Measurements from ENCODE around the gene RCOR1. TPM values are rescaled to one million over a fixed set of nuclear protein-coding genes. Genes with fewer than 3 reads are reported as not detected.

Gene RCOR1
- polyA plus RNA-seq, 1 donor (not counting 4 experiments of a cell fraction or from before 2014, with no cell fraction given) = 27.0 TPM

DNA sequence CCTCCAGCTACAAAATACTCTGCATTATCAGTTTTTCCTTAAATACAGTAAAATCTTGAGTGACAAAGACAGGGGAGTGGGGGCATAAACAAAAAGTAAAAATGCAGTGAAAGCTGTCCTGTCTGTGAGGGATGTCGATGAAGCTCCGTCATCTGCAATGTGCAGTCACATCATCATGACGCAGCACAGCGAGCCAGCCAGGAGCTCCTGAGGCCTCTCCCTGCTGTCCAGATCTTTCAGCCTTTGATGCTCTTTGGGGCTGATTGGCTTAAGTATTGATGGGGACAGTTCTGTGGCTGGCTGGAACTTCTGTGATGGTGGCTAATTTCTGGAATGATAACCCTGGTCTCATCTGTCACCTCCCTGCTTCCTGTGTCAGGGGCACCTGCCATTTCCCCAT, 130.2 kb downstream of the RCOR1 start:
- FAIRE-seq = no peak
- no peaks in the 10 kb centered on the region for H3K4me1 ChIP-seq (ENCODE audit: control insufficient read depth, extremely low read depth, insufficient read depth, low read length)
- dilution Hi-C loops (cut with MboI; ENCODE audit: extremely low pct_ligation_motif_present, low sequenced_read_pairs) = no loop called here

GRCh38 chr14:102723650-102724049, 131.2 kb downstream of the RCOR1 start:
- no peaks in the 10 kb centered on the region for H3K9me3 ChIP-seq (ENCODE audit: control insufficient read depth, low read depth, low read length)
- DNase-seq (ENCODE audit: low read depth, low spot score) = no peak
- H3K4me2 ChIP-seq (ENCODE audit: control insufficient read depth, extremely low read depth, insufficient read depth, low read depth, low read length) = no peak overlapping the region
- H3K9ac ChIP-seq (ENCODE audit: control insufficient read depth, extremely low read depth, insufficient read depth, low read length) = no peak overlapping the region
- H3K9me1 ChIP-seq (ENCODE audit: control insufficient read depth, extremely low read depth, insufficient read depth, low read length) = no peaks in the 10 kb centered on the region
- H3K27me3 ChIP-seq (ENCODE audit: control insufficient read depth, extremely low read depth, insufficient read depth, low read length) = no peaks in the 10 kb centered on the region
- H4K20me1 ChIP-seq (ENCODE audit: control insufficient read depth, extremely low read depth, insufficient read depth, low read length) = no peaks in the 10 kb centered on the region
- H3K27ac ChIP-seq (ENCODE audit: control insufficient read depth, insufficient read depth, low read length) = no peak overlapping the region
- no peak overlapping the region for H2AFZ ChIP-seq (ENCODE audit: control insufficient read depth, low read length)
- dilution Hi-C loops (cut with MboI; ENCODE audit: extremely low pct_ligation_motif_present, low sequenced_read_pairs) = no loop called here
- TF ChIP-seq, protein P1, sequence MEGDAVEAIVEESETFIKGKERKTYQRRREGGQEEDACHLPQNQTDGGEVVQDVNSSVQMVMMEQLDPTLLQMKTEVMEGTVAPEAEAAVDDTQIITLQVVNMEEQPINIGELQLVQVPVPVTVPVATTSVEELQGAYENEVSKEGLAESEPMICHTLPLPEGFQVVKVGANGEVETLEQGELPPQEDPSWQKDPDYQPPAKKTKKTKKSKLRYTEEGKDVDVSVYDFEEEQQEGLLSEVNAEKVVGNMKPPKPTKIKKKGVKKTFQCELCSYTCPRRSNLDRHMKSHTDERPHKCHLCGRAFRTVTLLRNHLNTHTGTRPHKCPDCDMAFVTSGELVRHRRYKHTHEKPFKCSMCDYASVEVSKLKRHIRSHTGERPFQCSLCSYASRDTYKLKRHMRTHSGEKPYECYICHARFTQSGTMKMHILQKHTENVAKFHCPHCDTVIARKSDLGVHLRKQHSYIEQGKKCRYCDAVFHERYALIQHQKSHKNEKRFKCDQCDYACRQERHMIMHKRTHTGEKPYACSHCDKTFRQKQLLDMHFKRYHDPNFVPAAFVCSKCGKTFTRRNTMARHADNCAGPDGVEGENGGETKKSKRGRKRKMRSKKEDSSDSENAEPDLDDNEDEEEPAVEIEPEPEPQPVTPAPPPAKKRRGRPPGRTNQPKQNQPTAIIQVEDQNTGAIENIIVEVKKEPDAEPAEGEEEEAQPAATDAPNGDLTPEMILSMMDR (optimal IDR thresholded peaks at IDR 0.05 in 1 of 3, IDR thresholded peaks at IDR 0.05 in 1 of 3, conservative IDR thresholded peaks at IDR 0.05 in 1 of 3; ENCODE audit: extremely low read depth in 1 of 3, insufficient read depth in 2 of 3, low read length in 3 of 3) = no peak
- TF ChIP-seq EZH2 (IDR thresholded peaks at IDR 0.05; ENCODE audit: low read length) = no peak
- H3K36me3 ChIP-seq (ENCODE audit: control insufficient read depth in 2 of 2, extremely low read depth in 1 of 2, insufficient read depth in 2 of 2, low read length in 2 of 2) = peaks cover 31 to 38% of the 10 kb centered on the region in 2 experiments
- no peak overlapping the region for H3K4me3 ChIP-seq (ENCODE audit: control insufficient read depth in 2 of 3, extremely low read depth in 1 of 3, insufficient read depth in 2 of 3, low read depth in 1 of 3, low read length in 3 of 3)
- FAIRE-seq = no peak
- H3K79me2 ChIP-seq (ENCODE audit: control insufficient read depth, insufficient read depth, low read length) = no peaks in the 10 kb centered on the region
- no peaks in the 10 kb centered on the region for H3K4me1 ChIP-seq (ENCODE audit: control insufficient read depth, extremely low read depth, insufficient read depth, low read length)

More for the DNA sequence above, 130.2 kb downstream of the RCOR1 start:
- H3K27me3 ChIP-seq (ENCODE audit: control insufficient read depth, extremely low read depth, insufficient read depth, low read length) = no peaks in the 10 kb centered on the region
- H3K9ac ChIP-seq (ENCODE audit: control insufficient read depth, extremely low read depth, insufficient read depth, low read length) = no peak overlapping the region
- peaks cover 32 to 36% of the 10 kb centered on the region in 2 experiments for H3K36me3 ChIP-seq (ENCODE audit: control insufficient read depth in 2 of 2, extremely low read depth in 1 of 2, insufficient read depth in 2 of 2, low read length in 2 of 2)
- no peak for TF ChIP-seq EZH2 (IDR thresholded peaks at IDR 0.05; ENCODE audit: low read length)
- TF ChIP-seq, protein P1 (optimal IDR thresholded peaks at IDR 0.05 in 1 of 3, IDR thresholded peaks at IDR 0.05 in 1 of 3, conservative IDR thresholded peaks at IDR 0.05 in 1 of 3; ENCODE audit: extremely low read depth in 1 of 3, insufficient read depth in 2 of 3, low read length in 3 of 3) = no peak
- H3K4me2 ChIP-seq (ENCODE audit: control insufficient read depth, extremely low read depth, insufficient read depth, low read depth, low read length) = no peak overlapping the region
- H3K27ac ChIP-seq (ENCODE audit: control insufficient read depth, insufficient read depth, low read length) = no peak overlapping the region
- no peak overlapping the region for H2AFZ ChIP-seq (ENCODE audit: control insufficient read depth, low read length)
- H3K9me3 ChIP-seq (ENCODE audit: control insufficient read depth, low read depth, low read length) = no peaks in the 10 kb centered on the region
- H3K9me1 ChIP-seq (ENCODE audit: control insufficient read depth, extremely low read depth, insufficient read depth, low read length) = no peaks in the 10 kb centered on the region
- H3K79me2 ChIP-seq (ENCODE audit: control insufficient read depth, insufficient read depth, low read length) = peaks cover 6% of the 10 kb centered on the region
- H4K20me1 ChIP-seq (ENCODE audit: control insufficient read depth, extremely low read depth, insufficient read depth, low read length) = no peaks in the 10 kb centered on the region
- no peak for DNase-seq (ENCODE audit: low read depth, low spot score)
- H3K4me3 ChIP-seq (ENCODE audit: control insufficient read depth in 2 of 3, extremely low read depth in 1 of 3, insufficient read depth in 2 of 3, low read depth in 1 of 3, low read length in 3 of 3) = no peak overlapping the region

Data from keratinocyte (primary cell).